Natural killer cell (primary cell): ENCODE results near the gene PUM1. TPM values are rescaled to one million over a fixed set of nuclear protein-coding genes. Genes with fewer than 3 reads are reported as not detected.
"Not testable (repeated sequence)": the region's sequence is repeated elsewhere in the genome, so short reads cannot be mapped to it uniquely, and the experiment has no call there.

Experiments used
- ATAC-seq, 3 donors: fragments of 150-1000 bp in 2 of 3; fragments of 200-7000 bp in 1 of 3; cut with Tn5 transposase; 1 replicate in 1 of 3; 2 replicates in 2 of 3; pipeline ENCODE4 v1.10.0; 2021; ENCODE audit warnings: mild to moderate bottlenecking in 2 of 3, moderate library complexity in 2 of 3
- DNase-seq, 2 donors: peaks; one replicate each; pipeline versions ENCODE4 v3.0.0 to v3.0.0-alpha.2; 2013 to 2021; ENCODE audit warnings: mixed read lengths in 1 of 2
- H3K27ac ChIP-seq: one replicate; pipeline ENCODE4 v1.5.1; 2013; ENCODE audit warnings: mild to moderate bottlenecking, low read length
- H3K27me3 ChIP-seq: one replicate; pipeline ENCODE4 v1.6.1; 2013; ENCODE audit warnings: low read length; ENCODE audit not compliant: control insufficient read depth, insufficient read depth
- H3K36me3 ChIP-seq: one replicate; pipeline ENCODE4 v1.6.1; 2013; ENCODE audit warnings: low read length; ENCODE audit not compliant: control insufficient read depth, insufficient read depth
- H3K4me1 ChIP-seq: one replicate; pipeline ENCODE4 v1.6.1; 2013; ENCODE audit warnings: low read length; ENCODE audit not compliant: control insufficient read depth, insufficient read depth
- H3K4me3 ChIP-seq: one replicate; pipeline ENCODE4 v1.5.1; 2013; ENCODE audit warnings: low read length
- H3K9me3 ChIP-seq: one replicate; pipeline ENCODE4 v1.6.1; 2013; ENCODE audit warnings: low read length; ENCODE audit not compliant: control insufficient read depth, insufficient read depth
- H3K27ac Mint-ChIP-seq, 2 donors: one replicate each; pipeline ENCODE4 v1.8.0; 2022; ENCODE audit warnings: mild to moderate bottlenecking in 2 of 2, mixed read lengths in 2 of 2, moderate library complexity in 1 of 2
- H3K27me3 Mint-ChIP-seq, 2 donors: one replicate each; pipeline ENCODE4 v1.8.0; 2022; ENCODE audit warnings: low read depth in 2 of 2, mixed read lengths in 2 of 2
- H3K36me3 Mint-ChIP-seq: one replicate; pipeline ENCODE4 v1.8.0; 2022; ENCODE audit warnings: mixed read lengths
- H3K4me1 Mint-ChIP-seq, 2 donors: one replicate each; pipeline ENCODE4 v1.8.0; 2022; ENCODE audit warnings: mixed read lengths in 2 of 2
- H3K4me3 Mint-ChIP-seq: one replicate; pipeline ENCODE4 v1.8.0; 2022; ENCODE audit warnings: mild to moderate bottlenecking, moderate library complexity, mixed read lengths
- H3K9me3 Mint-ChIP-seq, 2 donors: one replicate each; pipeline ENCODE4 v1.8.0; 2022; ENCODE audit warnings: mixed read lengths in 2 of 2
- CTCF ChIP-seq: fragments of 200-600 bp; IDR thresholded peaks from one replicate; pipeline ENCODE4 v1.8.0; 2022; ENCODE audit warnings: antibody characterized with exemption
- WGBS: methylation state at CpG from one replicate; pipeline ENCODE4 v1.1.7; 2013; ENCODE audit warnings: missing lambda C conversion rate; ENCODE audit not compliant: insufficient coverage; 5-methylcytosine and 5-hydroxymethylcytosine counted together
- intact Hi-C: fragments of 100-400 bp; cut with micrococcal nuclease; formaldehyde crosslinking; loops from one replicate; pipeline ENCODE4 v1.14.2; 2022
- total RNA-seq, 4 donors: library from RNA; stranded (reverse); fragments of 120-200 nt in 1 of 4; gene quantifications; one replicate each; pipeline versions ENCODE4 v1.2.3 to v1.2.4, GENCODE V29; 2013 to 2022

Gene PUM1
- total RNA-seq, 3 donors from 2014 or later (not counting 1 experiment from before 2014, with no cell fraction given), result 193 to 209 (median 202) TPM

DNA sequence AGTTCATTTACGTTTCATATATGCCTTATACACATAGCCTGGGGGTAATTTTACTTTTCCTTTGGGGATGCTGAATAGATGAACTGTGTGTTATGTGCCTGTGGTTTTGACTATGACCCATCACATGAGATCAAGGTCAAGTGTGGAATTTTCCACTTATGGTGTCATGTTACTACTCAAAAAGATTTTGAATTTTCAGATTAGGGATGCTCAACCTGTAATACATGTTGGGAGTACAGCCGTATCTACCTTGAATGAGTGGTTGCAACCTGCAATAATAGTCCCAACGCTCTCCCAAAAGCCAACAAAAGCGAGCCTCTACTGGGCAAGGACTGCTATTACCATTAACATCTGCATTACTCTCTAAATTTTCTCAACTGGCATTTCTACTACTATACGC lies 88.4 kb downstream of the PUM1 start:
- H3K4me1 Mint-ChIP-seq, result peaks cover 40 to 43% of the 10 kb centered on the region in 2 donors
- peak overlapping the region; percentile 74 to 90 for H3K27ac Mint-ChIP-seq
- H3K9me3 ChIP-seq, result no peaks in the 10 kb centered on the region
- H3K27ac ChIP-seq, result no peak overlapping the region
- H3K4me3 ChIP-seq, result no peak overlapping the region
- peaks cover 38% of the 10 kb centered on the region for H3K36me3 ChIP-seq
- DNase-seq (no peak), ATAC-seq (peak in 2 of 3 donors; percentile 26 to 37)
- H3K4me3 Mint-ChIP-seq, result peak overlapping the region; percentile 2
- TF ChIP-seq CTCF, result no peak
- H3K27me3 ChIP-seq, result no peaks in the 10 kb centered on the region
- peaks cover 14% of the 10 kb centered on the region for H3K36me3 Mint-ChIP-seq
- no peaks in the 10 kb centered on the region for H3K27me3 Mint-ChIP-seq
- intact Hi-C loops, result loop anchor here (10.0 kb wide), 1 partner anchor 88 kb away; the partner anchor contains the start of gene PUM1
- whole genome bisulfite sequencing, result 84% methylated on average over 4 of the region's 5 CpGs
- peaks cover 5% of the 10 kb centered on the region for H3K4me1 ChIP-seq
- H3K9me3 Mint-ChIP-seq, result no peaks in the 10 kb centered on the region

DNA sequence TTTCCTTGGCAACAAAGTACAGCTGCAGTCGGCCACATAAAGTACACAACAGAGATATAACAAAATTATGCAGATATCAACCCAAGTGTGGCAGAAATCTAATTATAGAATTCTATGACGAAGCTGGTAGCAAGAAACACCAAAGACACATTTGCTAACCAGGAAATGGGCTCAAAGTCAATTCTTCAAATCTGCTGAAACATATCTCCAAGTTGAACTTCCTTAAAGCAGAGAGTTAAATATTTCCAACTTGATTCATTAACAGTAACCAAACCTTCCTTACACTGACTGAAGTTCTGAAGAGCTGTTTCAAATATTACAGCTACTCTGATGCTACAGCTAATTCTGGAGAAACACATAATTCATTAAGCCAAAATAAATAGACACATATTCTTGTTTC lies 89.4 kb downstream of the PUM1 start:
- Histone ChIP-seq H3K4me1 (peaks cover 5% of the 10 kb centered on the region), H3K36me3 (peaks cover 40% of the 10 kb centered on the region), H3K4me3 (no peak overlapping the region), H3K9me3 (no peaks in the 10 kb centered on the region), H3K27me3 (no peaks in the 10 kb centered on the region), H3K27ac (no peak overlapping the region)
- 30% methylated on average over 2 of the region's 2 CpGs for WGBS
- Mint-ChIP-seq H3K27ac (peak overlapping the region; percentile 74 to 90), H3K4me1 (peaks cover 40 to 42% of the 10 kb centered on the region in 2 donors), H3K4me3 (peak overlapping the region; percentile 17), H3K9me3 (no peaks in the 10 kb centered on the region), H3K36me3 (peaks cover 14% of the 10 kb centered on the region), H3K27me3 (no peaks in the 10 kb centered on the region)
- DNase-seq, result no peak
- no peak for TF ChIP-seq CTCF
- intact Hi-C loops, result loop anchor here (10.0 kb wide), 1 partner anchor 89 kb away; the partner anchor contains the start of gene PUM1
- peak in 2 of 3 donors; percentile 51 to 74 for ATAC-seq

DNA sequence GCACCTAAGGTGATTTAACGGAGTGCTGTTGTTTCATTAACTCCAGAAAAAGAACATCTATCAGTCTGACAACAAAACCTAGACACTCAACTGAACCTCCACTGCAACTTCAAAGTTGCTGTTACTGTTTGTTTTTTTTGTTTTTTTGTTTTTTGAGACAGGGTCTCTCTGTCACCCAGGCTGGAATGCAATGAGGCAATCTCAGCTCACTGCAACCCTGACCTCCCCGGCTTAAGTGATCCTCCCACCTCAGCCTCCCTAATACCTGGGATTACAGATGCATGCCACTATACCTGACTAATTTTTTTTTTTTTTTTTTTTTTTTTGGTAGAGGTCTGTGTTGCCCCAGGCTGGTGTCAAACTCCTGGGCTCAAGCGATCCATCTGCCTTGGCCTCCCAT lies 90.3 kb downstream of the PUM1 start:
- Mint-ChIP-seq H3K4me3 (no peak overlapping the region), H3K27ac (peak overlapping the region in 1 of 2 donors; percentile 49), H3K36me3 (peaks cover 10% of the 10 kb centered on the region), H3K4me1 (peaks cover 45 to 48% of the 10 kb centered on the region in 2 donors), H3K27me3 (no peaks in the 10 kb centered on the region), H3K9me3 (no peaks in the 10 kb centered on the region)
- TF ChIP-seq CTCF, result no peak
- no peaks in the 10 kb centered on the region for H3K9me3 ChIP-seq
- peaks cover 40% of the 10 kb centered on the region for H3K36me3 ChIP-seq
- ATAC-seq, result no peak
- no peaks in the 10 kb centered on the region for H3K27me3 ChIP-seq
- no peak for DNase-seq
- no peak overlapping the region for H3K4me3 ChIP-seq
- H3K4me1 ChIP-seq, result peaks cover 5% of the 10 kb centered on the region
- no peak overlapping the region for H3K27ac ChIP-seq
- intact Hi-C loops, result loop anchor here (10.0 kb wide), 1 partner anchor 90 kb away; the partner anchor contains the start of gene PUM1
- 100% methylated on average over 2 of the region's 3 CpGs for WGBS

DNA sequence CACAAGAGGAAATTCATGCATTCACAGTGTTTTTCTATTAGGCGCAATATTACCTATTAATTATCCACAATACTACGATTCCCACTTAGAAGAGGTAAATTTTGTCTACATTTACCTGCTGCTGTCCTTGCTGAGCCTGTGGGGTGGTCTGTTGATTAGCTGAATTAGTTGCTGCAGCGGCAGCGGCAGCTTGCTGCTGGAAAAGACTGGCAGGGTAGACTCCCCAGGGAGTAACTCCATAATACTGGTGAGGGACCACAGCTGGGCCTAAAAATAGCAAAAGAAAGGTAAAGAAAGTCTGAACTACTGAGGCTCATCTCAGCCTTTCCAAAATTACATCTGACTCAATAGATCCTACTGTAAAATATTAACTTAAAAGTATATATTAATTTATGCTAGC lies 91.0 kb downstream of the PUM1 start:
- Histone ChIP-seq H3K27me3 (no peaks in the 10 kb centered on the region), H3K27ac (no peak overlapping the region), H3K4me3 (no peak overlapping the region), H3K4me1 (peaks cover 5% of the 10 kb centered on the region), H3K36me3 (peaks cover 36% of the 10 kb centered on the region), H3K9me3 (no peaks in the 10 kb centered on the region)
- H3K4me3 Mint-ChIP-seq, result no peak overlapping the region
- peak overlapping the region; percentile 16 to 49 for H3K27ac Mint-ChIP-seq
- intact Hi-C loops, result loop anchor here (10.0 kb wide), 1 partner anchor 90 kb away; the partner anchor contains the start of gene PUM1
- no peaks in the 10 kb centered on the region for H3K27me3 Mint-ChIP-seq
- TF ChIP-seq CTCF, result no peak
- DNase-seq (no peak), ATAC-seq (no peak)
- peaks cover 48 to 55% of the 10 kb centered on the region in 2 donors for H3K4me1 Mint-ChIP-seq
- WGBS, result 100% methylated on average over 2 of the region's 4 CpGs
- no peaks in the 10 kb centered on the region for H3K9me3 Mint-ChIP-seq
- H3K36me3 Mint-ChIP-seq, result peaks cover 4% of the 10 kb centered on the region

GRCh38 chr1:30972349-30972748 lies 93.2 kb downstream of the PUM1 start:
- not testable (repeated sequence) for H3K4me1 ChIP-seq, ATAC-seq, H3K36me3 Mint-ChIP-seq, H3K9me3 Mint-ChIP-seq, H3K9me3 ChIP-seq, H3K4me3 Mint-ChIP-seq, H3K27me3 ChIP-seq, H3K27me3 Mint-ChIP-seq, H3K4me3 ChIP-seq, DNase-seq, H3K27ac ChIP-seq
- H3K4me1 Mint-ChIP-seq, result peaks cover 46 to 59% of the 10 kb centered on the region in 2 donors
- H3K27ac Mint-ChIP-seq, result peak overlapping the region in 1 of 2 donors; percentile 68
- intact Hi-C loops, result loop anchor here (10.0 kb wide), 1 partner anchor 92 kb away; the partner anchor contains the start of gene PUM1
- peaks cover 30% of the 10 kb centered on the region for H3K36me3 ChIP-seq
- 99% methylated on average over 4 of the region's 4 CpGs for WGBS
